Activated CD4-positive, CD25-positive, alpha-beta regulatory T cell treated with anti-CD3 and anti-CD28 coated beads, Interleukin-2, amount 50 U/mL, for 16 hours (primary cell): ENCODE results near the gene ZKSCAN1.
A peak's percentile ranks its signal among the peaks of the same experiment; 100 is the strongest.

Experiments
- DNase-seq: peaks from one replicate; pipeline ENCODE4 v3.0.0-alpha.2; 2020; ENCODE audit warnings: low read depth, low spot score

The ZKSCAN1 gene

GRCh38 chr7:100080907-100081534 is 65.6 kb downstream of the ZKSCAN1 start:
- DNase-seq: no peak

- DNase-seq: peak; percentile 96
Observed at GRCh38 chr7:100081535-100082102, 66.2 kb downstream of the ZKSCAN1 start, which contains the start of gene ZNF3. Gene ZNF3 (minus strand): TSS chr7:100081723. CDS start chr7:100077357, 4,366 bp downstream.

GRCh38 chr7:100082978-100083377 is 67.6 kb downstream of the ZKSCAN1 start:
- no peak for DNase-seq

DNA sequence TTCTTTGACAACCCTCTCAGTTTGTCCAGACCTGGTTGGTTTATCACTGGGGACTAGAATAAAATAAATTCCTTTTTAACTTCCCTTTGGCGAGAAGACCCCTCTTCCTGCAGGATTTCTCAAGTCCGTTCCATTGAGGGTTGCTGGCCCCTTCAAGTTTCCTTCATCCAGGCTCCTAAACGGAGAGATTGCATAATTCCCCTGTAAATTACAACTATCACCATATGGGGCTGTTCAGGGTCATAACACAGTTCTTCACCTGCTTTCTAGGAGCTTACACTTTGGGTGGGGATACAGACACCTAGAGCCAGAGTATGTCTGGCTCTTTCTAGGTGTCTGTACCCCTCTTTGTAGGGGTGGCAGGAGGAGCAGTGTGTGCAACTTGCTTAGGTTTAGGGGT is 70.1 kb downstream of the ZKSCAN1 start:
- DNase-seq: no peak

- DNase-seq: no peak
Observed at GRCh38 chr7:100087055-100087750, 71.8 kb downstream of the ZKSCAN1 start.

GRCh38 chr7:100088095-100088620 is 72.8 kb downstream of the ZKSCAN1 start:
- no peak for DNase-seq

DNA sequence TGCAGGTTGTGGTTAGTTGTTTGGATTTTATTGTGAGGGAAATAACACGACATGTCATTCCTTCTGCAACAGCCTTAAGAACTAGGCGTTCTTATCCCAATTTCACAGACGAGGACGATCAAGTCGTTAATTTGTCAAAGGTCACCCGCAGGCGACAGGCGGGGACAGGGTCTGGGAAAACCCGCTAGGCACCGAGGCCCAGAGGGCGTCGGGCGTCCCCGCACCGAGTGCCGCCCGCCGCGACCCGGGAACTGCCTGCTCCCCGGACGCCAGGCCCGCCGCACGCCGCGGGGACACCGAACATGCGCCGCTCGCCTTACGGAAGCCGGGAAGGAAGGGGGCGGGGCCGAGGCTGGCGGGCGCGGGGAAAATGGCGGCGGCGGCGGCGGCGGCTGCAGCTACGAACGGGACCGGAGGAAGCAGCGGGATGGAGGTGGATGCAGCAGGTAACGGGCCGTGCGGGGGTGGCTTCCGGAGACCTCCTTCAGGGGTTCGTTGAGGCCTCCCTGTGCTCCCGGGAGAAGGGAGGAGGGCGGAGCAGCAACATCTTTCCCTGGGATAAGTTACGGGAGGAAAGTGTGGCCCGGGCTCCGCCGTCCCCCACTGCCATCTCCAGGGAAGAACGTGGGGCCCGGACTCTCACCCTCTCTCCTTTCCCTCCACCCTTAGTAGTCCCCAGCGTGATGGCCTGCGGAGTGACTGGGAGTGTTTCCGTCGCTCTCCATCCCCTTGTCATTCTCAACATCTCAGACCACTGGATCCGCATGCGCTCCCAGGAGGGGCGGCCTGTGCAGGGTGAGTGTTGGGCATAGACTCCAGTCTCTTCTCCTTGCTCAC is 73.4 kb downstream of the ZKSCAN1 start, which contains the start of gene COPS6:
TSS of gene COPS6 (plus strand) at position 349 of the 837 bp plus-strand sequence. CDS start at position 371, 22 bp downstream.
- DNase-seq: peak; percentile 76

GRCh38 chr7:100089458-100090196 is 74.2 kb downstream of the ZKSCAN1 start:
- DNase-seq: no peak

DNA sequence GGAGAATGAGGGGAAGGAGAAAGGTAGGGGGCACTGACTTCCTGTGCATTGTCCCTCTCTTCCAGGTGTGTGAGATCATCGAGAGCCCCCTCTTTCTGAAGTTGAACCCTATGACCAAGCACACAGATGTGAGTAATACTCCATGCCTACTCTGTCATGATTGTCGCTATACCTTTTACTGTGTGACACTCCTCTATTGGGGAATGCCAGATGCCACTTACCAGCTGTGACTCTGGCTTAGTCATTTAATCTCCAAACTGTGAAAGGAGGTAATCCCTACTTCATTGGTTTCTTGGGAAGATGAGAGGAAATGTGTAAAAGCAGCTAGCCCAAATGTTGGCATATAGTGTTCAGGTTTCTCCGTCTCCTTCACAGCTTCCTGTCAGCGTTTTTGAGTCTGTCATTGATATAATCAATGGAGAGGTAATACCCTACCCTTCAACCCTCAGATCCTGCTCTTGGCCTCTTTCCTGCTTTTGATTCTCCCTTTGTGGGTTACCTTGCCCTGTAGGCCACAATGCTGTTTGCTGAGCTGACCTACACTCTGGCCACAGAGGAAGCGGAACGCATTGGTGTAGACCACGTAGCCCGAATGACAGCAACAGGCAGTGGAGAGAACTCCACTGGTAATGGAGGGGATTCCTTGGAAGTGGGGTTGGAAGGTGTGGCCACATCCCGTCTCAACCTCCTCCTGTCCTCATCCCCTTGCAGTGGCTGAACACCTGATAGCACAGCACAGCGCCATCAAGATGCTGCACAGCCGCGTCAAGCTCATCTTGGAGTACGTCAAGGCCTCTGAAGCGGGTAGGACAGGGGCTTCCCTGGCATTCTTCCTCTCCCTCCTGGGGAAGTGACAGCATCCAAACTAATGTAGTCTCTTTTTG is 75.4 kb downstream of the ZKSCAN1 start:
- DNase-seq: no peak
